SH-SY5Y (cell line): ENCODE measurements around the gene MBD6.

Source experiments
- GATA2 ChIP-seq: IDR thresholded peaks from 2 replicates; pipeline ENCODE4 v1.6.1; 2011; ENCODE audit warnings: mild to moderate bottlenecking, low read depth, low read length
- GATA3 ChIP-seq: IDR thresholded peaks from 2 replicates; pipeline ENCODE4 v1.6.1; 2011; ENCODE audit warnings: low read depth, mild to moderate bottlenecking, low read length, moderate library complexity

DNA sequence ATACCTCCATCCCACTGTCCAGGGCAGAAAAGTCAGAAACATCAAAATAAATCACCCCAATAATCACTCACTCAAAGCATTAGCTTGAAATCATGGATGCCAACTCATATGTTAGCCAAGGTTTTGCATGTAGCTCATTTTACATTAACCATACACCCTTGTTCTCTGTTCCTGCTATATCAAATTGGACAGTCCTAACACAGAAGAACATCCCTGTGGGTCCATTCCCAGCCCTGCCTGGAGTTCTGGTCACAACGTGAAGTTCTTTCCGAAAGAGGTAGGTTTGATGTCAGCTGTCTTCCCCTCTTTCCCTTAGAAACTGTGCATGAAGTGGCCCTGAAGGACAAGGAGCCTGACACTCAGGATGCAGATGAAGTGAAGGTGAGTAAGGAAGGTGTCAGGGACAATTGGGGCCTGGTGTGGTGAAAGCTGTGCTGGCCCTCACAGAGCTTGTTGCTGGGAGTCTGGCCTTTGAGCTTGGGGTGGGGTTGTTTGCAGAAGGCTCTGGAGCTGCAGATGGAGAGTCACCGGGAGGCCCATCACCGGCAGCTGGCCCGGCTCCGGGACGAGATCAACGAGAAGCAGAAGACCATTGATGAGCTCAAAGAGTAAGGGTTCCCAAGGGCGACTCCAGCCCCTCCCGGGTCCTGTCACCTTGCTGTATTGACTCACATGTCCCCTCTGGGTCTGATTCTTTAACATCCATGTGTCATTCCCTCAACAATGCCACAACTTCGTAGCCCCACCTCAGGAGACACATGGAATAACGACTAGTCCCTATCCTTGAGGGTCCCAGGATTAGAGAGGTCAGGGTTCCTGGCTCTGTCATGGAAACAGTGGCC, 53.4 kb downstream of the MBD6 start:
- TF ChIP-seq GATA3: no peak
- no peak for TF ChIP-seq GATA2
